ENCODE data around the gene RGS3. TPM values are rescaled to one million over a fixed set of nuclear protein-coding genes. Genes with fewer than 3 reads are reported as not detected.

RGS3 gene
- total RNA-seq, 2 donors from 2014 or later: 25.7 to 56.1 TPM

GRCh38 chr9:113613815-113614413, 150.4 kb downstream of the RGS3 start:
- ATAC-seq (no peak), DNase-seq (ENCODE audit: low spot score in 2 of 2) (no peak)
- Mint-ChIP-seq H3K9me3 (no peaks in the 10 kb centered on the region), H3K36me3 (no peaks in the 10 kb centered on the region), H3K27ac (no peak overlapping the region)

- Mint-ChIP-seq H3K27ac (peak overlapping the region; percentile 69 to 72), H3K9me3 (no peaks in the 10 kb centered on the region), H3K36me3 (no peaks in the 10 kb centered on the region)
- DNase-seq (ENCODE audit: low spot score in 2 of 2) (no peak), ATAC-seq (peak; percentile 52 to 69)
These were observed 151.5 kb downstream of the RGS3 start for GRCh38 chr9:113614843-113615648.

- Mint-ChIP-seq H3K27ac (peak overlapping the region in 1 of 2 donors; percentile 69), H3K9me3 (no peaks in the 10 kb centered on the region)
- no peak for DNase-seq (ENCODE audit: low spot score in 2 of 2)
These were observed 152.6 kb downstream of the RGS3 start for GRCh38 chr9:113616116-113616515.

GRCh38 chr9:113616621-113617496, 153.3 kb downstream of the RGS3 start:
- DNase-seq (ENCODE audit: low spot score in 2 of 2) (no peak), ATAC-seq (no peak)
- Mint-ChIP-seq H3K36me3 (no peaks in the 10 kb centered on the region), H3K27ac (peak overlapping the region; percentile 7 to 65), H3K9me3 (no peaks in the 10 kb centered on the region)

More at GRCh38 chr9:113616116-113616515, 152.6 kb downstream of the RGS3 start:
- no peaks in the 10 kb centered on the region for H3K36me3 Mint-ChIP-seq
- no peak for ATAC-seq

- peak overlapping the region; percentile 7 to 65 for H3K27ac Mint-ChIP-seq
- ATAC-seq: no peak
- DNase-seq (ENCODE audit: low spot score in 2 of 2): no peak
- H3K9me3 Mint-ChIP-seq: no peaks in the 10 kb centered on the region
- no peaks in the 10 kb centered on the region for H3K36me3 Mint-ChIP-seq
These were observed 154.0 kb downstream of the RGS3 start for GRCh38 chr9:113617550-113617949.

- H3K9me3 Mint-ChIP-seq: no peaks in the 10 kb centered on the region
These were observed 155.4 kb downstream of the RGS3 start for GRCh38 chr9:113618836-113619490.

GRCh38 chr9:113619491-113620376, 156.2 kb downstream of the RGS3 start:
- DNase-seq (ENCODE audit: low spot score in 2 of 2): no peak
- ATAC-seq: no peak
- Mint-ChIP-seq H3K9me3 (no peaks in the 10 kb centered on the region), H3K36me3 (no peaks in the 10 kb centered on the region), H3K27ac (peak overlapping the region in 1 of 2 donors; percentile 90)

More at GRCh38 chr9:113618836-113619490, 155.4 kb downstream of the RGS3 start:
- DNase-seq (ENCODE audit: low spot score in 2 of 2) (no peak), ATAC-seq (no peak)
- peak overlapping the region in 1 of 2 donors; percentile 90 for H3K27ac Mint-ChIP-seq
- no peaks in the 10 kb centered on the region for H3K36me3 Mint-ChIP-seq

GRCh38 chr9:113620377-113621161, 157.0 kb downstream of the RGS3 start:
- Mint-ChIP-seq H3K9me3 (no peaks in the 10 kb centered on the region), H3K36me3 (no peaks in the 10 kb centered on the region), H3K27ac (peak overlapping the region; percentile 90)
- ATAC-seq (peak; percentile 2 to 64), DNase-seq (ENCODE audit: low spot score in 2 of 2) (peak; percentile 37 to 82)

- no peak for ATAC-seq
These were observed 157.8 kb downstream of the RGS3 start for GRCh38 chr9:113621309-113621791.

GRCh38 chr9:113621980-113622379, 158.5 kb downstream of the RGS3 start:
- H3K9me3 Mint-ChIP-seq: no peaks in the 10 kb centered on the region
- ATAC-seq: no peak
- no peak for DNase-seq (ENCODE audit: low spot score in 2 of 2)
- peak overlapping the region; percentile 12 to 90 for H3K27ac Mint-ChIP-seq
- no peaks in the 10 kb centered on the region for H3K36me3 Mint-ChIP-seq

More at GRCh38 chr9:113621309-113621791, 157.8 kb downstream of the RGS3 start:
- peak overlapping the region in 1 of 2 donors; percentile 90 for H3K27ac Mint-ChIP-seq
- H3K36me3 Mint-ChIP-seq: no peaks in the 10 kb centered on the region
- DNase-seq (ENCODE audit: low spot score in 2 of 2): no peak
- H3K9me3 Mint-ChIP-seq: no peaks in the 10 kb centered on the region

GRCh38 chr9:113622600-113623400, 159.3 kb downstream of the RGS3 start:
- H3K27ac Mint-ChIP-seq: peak overlapping the region; percentile 90 to 92
- no peaks in the 10 kb centered on the region for H3K36me3 Mint-ChIP-seq
- ATAC-seq (peak; percentile 86 to 96), DNase-seq (ENCODE audit: low spot score in 2 of 2) (peak; percentile 68 to 84)
- H3K9me3 Mint-ChIP-seq: no peaks in the 10 kb centered on the region

- H3K27ac Mint-ChIP-seq: peak overlapping the region; percentile 90 to 92
- H3K9me3 Mint-ChIP-seq: no peaks in the 10 kb centered on the region
- H3K36me3 Mint-ChIP-seq: no peaks in the 10 kb centered on the region
- ATAC-seq: no peak
- no peak for DNase-seq (ENCODE audit: low spot score in 2 of 2)
These were observed 160.4 kb downstream of the RGS3 start for GRCh38 chr9:113623851-113624485.

GRCh38 chr9:113624721-113625120, 161.2 kb downstream of the RGS3 start:
- no peak overlapping the region for H3K27ac Mint-ChIP-seq
- H3K9me3 Mint-ChIP-seq: no peaks in the 10 kb centered on the region
- DNase-seq (ENCODE audit: low spot score in 2 of 2) (no peak), ATAC-seq (no peak)
- H3K36me3 Mint-ChIP-seq: no peaks in the 10 kb centered on the region

GRCh38 chr9:113625486-113625885, 162.0 kb downstream of the RGS3 start:
- Mint-ChIP-seq H3K9me3 (no peaks in the 10 kb centered on the region), H3K36me3 (no peaks in the 10 kb centered on the region), H3K27ac (no peak overlapping the region)
- no peak for ATAC-seq
- DNase-seq (ENCODE audit: low spot score in 2 of 2): no peak

Measured in activated naive CD4-positive, alpha-beta T cell treated with anti-CD3 and anti-CD28 coated beads, Interleukin-2, amount 50 U/mL, for 72 hours (primary cell).